ENCODE measurements around the gene ACSM5.
"Not testable (repeated sequence)": the region's sequence is repeated elsewhere in the genome, so short reads cannot be mapped to it uniquely, and the experiment has no call there.

The ACSM5 gene

GRCh38 chr16:20424129-20424866 is 15.0 kb downstream of the ACSM5 start:
- no peaks in the 10 kb centered on the region for H3K36me3 Mint-ChIP-seq (ENCODE audit: low read depth)
- H3K9me3 Mint-ChIP-seq, result no peaks in the 10 kb centered on the region
- no peaks in the 10 kb centered on the region for H3K27me3 Mint-ChIP-seq (ENCODE audit: low read depth)
- TF ChIP-seq, protein P1, sequence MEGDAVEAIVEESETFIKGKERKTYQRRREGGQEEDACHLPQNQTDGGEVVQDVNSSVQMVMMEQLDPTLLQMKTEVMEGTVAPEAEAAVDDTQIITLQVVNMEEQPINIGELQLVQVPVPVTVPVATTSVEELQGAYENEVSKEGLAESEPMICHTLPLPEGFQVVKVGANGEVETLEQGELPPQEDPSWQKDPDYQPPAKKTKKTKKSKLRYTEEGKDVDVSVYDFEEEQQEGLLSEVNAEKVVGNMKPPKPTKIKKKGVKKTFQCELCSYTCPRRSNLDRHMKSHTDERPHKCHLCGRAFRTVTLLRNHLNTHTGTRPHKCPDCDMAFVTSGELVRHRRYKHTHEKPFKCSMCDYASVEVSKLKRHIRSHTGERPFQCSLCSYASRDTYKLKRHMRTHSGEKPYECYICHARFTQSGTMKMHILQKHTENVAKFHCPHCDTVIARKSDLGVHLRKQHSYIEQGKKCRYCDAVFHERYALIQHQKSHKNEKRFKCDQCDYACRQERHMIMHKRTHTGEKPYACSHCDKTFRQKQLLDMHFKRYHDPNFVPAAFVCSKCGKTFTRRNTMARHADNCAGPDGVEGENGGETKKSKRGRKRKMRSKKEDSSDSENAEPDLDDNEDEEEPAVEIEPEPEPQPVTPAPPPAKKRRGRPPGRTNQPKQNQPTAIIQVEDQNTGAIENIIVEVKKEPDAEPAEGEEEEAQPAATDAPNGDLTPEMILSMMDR (IDR thresholded peaks at IDR 0.05; ENCODE audit: unreplicated experiment in 3 of 3), result no peak
- H3K27ac Mint-ChIP-seq, result no peak overlapping the region
- H3K4me1 Mint-ChIP-seq, result no peaks in the 10 kb centered on the region
- H3K4me3 Mint-ChIP-seq, result no peak overlapping the region

DNA sequence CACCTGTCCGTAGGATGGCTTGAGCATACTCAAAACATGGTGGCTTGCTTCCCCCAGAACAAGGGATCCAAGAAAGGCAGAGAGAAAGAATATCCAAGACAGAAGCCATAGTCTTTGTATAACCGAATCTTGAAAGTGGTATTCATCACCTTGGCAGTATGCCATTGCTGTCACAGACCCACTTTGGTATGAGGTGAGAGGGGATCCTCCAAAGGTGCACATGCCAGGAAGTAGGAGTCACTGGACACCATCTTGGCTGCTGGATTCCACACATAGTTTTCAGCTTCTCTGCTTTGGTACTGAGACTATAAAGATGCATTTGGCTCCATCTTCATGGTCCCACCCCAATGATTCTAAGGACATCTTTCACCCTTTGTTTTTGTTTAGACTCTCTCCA is 18.1 kb downstream of the ACSM5 start:
- H3K27me3 Mint-ChIP-seq (ENCODE audit: low read depth); H3K9me3 Mint-ChIP-seq: not testable (repeated sequence)

DNA sequence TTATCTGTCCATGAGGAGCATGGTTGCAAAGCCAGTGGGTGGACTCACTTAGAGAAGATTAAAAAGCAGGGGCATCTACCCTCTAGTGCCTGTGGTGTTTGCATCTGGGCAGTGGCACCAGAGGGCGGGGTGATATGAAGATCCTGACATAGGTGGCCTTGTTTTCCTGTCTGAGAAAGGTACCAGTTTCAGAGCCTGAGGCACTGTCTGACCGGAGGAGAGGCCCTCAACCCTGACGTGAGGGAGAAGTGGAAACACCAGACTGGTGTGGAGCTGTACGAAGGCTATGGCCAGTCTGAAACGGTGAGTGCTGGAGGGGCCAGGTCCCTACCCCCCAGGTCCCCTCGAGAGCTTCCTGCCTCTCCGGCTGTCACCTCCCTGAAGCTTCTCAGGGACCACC is 20.2 kb downstream of the ACSM5 start:
- H3K27me3 Mint-ChIP-seq (ENCODE audit: low read depth); H3K9me3 Mint-ChIP-seq; H3K36me3 Mint-ChIP-seq (ENCODE audit: low read depth); H3K27ac Mint-ChIP-seq; H3K4me1 Mint-ChIP-seq; H3K4me3 Mint-ChIP-seq: not testable (repeated sequence)

More for the DNA sequence above, 18.1 kb downstream of the ACSM5 start:
- H3K36me3 Mint-ChIP-seq (ENCODE audit: low read depth); H3K27ac Mint-ChIP-seq; H3K4me1 Mint-ChIP-seq; H3K4me3 Mint-ChIP-seq: not testable (repeated sequence)

DNA sequence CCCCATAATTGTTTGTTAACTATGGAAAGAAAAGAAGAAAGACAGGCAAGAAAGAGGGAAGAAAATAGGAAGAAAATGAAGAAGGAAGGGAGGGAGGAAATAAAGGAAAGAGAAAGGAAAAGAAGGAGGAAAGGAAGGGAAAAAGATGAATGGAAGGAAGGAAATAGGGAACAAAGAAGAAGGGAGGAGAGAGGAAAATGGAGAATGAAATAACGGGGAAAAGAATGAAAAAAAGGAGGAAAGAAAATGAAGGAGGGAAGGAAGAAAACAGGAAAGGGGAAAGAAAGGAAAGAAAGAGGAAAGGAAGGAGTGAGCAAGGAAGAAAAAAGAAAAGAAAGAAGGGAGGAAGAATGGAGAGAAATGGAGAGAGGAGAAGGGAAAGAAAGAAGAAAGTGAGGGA is 21.1 kb downstream of the ACSM5 start:
- H3K27me3 Mint-ChIP-seq (ENCODE audit: low read depth); H3K9me3 Mint-ChIP-seq; H3K36me3 Mint-ChIP-seq (ENCODE audit: low read depth): not testable (repeated sequence)

GRCh38 chr16:20430948-20431347 is 21.6 kb downstream of the ACSM5 start:
- no peaks in the 10 kb centered on the region for H3K9me3 Mint-ChIP-seq
- H3K27me3 Mint-ChIP-seq (ENCODE audit: low read depth), result no peaks in the 10 kb centered on the region
- no peaks in the 10 kb centered on the region for H3K36me3 Mint-ChIP-seq (ENCODE audit: low read depth)
- H3K27ac Mint-ChIP-seq, result no peak overlapping the region
- no peaks in the 10 kb centered on the region for H3K4me1 Mint-ChIP-seq
- H3K4me3 Mint-ChIP-seq, result no peak overlapping the region
- TF ChIP-seq, protein P1 (IDR thresholded peaks at IDR 0.05; ENCODE audit: unreplicated experiment in 3 of 3), result no peak

More for the DNA sequence above, 21.1 kb downstream of the ACSM5 start:
- H3K4me1 Mint-ChIP-seq, H3K4me3 Mint-ChIP-seq, H3K27ac Mint-ChIP-seq: not testable (repeated sequence)

- not testable (repeated sequence) for H3K9me3 Mint-ChIP-seq; H3K36me3 Mint-ChIP-seq (ENCODE audit: low read depth); H3K4me3 Mint-ChIP-seq; H3K27me3 Mint-ChIP-seq (ENCODE audit: low read depth)
- Mint-ChIP-seq H3K27ac (peak overlapping the region in 2 of 3 experiments; percentile 51 to 99), H3K4me1 (peaks cover 27% of the 10 kb centered on the region)
Measured at GRCh38 chr16:20438950-20439349, 29.6 kb downstream of the ACSM5 start.

- H3K9me3 Mint-ChIP-seq; H3K27me3 Mint-ChIP-seq (ENCODE audit: low read depth); H3K36me3 Mint-ChIP-seq (ENCODE audit: low read depth): not testable (repeated sequence)
- H3K4me1 Mint-ChIP-seq, result peaks cover 27% of the 10 kb centered on the region
- H3K27ac Mint-ChIP-seq, result peak overlapping the region; percentile 94 to 99 (median 95)
- peak overlapping the region in 1 of 3 experiments; percentile 19 for H3K4me3 Mint-ChIP-seq
Measured at GRCh38 chr16:20439820-20440231, 30.5 kb downstream of the ACSM5 start.

GRCh38 chr16:20440731-20441130 is 31.4 kb downstream of the ACSM5 start:
- Mint-ChIP-seq H3K27ac (peak overlapping the region; percentile 94 to 99 (median 95)), H3K4me3 (peak overlapping the region in 2 of 3 experiments; percentile 25 to 52), H3K4me1 (peaks cover 27% of the 10 kb centered on the region)
- H3K9me3 Mint-ChIP-seq; H3K36me3 Mint-ChIP-seq (ENCODE audit: low read depth); H3K27me3 Mint-ChIP-seq (ENCODE audit: low read depth): not testable (repeated sequence)

DNA sequence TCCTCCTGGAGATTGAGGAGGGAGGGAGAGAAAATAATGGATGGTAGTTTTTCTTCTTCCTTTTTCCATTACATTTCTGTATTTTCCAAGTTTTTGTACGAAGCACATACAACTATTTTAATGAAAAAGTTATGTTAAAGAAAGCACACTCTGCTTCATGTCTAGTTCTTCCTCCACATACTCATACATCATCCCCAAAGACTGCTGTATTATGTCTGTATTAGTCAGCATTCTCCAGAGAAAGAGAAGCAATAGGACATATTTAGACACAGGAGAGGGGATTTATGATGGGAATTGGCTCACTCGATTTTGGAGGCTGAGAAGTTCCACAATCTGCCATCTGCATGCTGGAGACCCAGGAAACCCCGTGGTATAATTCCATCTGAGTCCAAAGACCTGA is 31.9 kb downstream of the ACSM5 start:
- Mint-ChIP-seq H3K4me1 (peaks cover 27% of the 10 kb centered on the region), H3K9me3 (no peaks in the 10 kb centered on the region), H3K27ac (peak overlapping the region; percentile 94 to 99 (median 95)), H3K27me3 (ENCODE audit: low read depth) (no peaks in the 10 kb centered on the region), H3K4me3 (no peak overlapping the region), H3K36me3 (ENCODE audit: low read depth) (no peaks in the 10 kb centered on the region)
- TF ChIP-seq, protein P1 (IDR thresholded peaks at IDR 0.05; ENCODE audit: unreplicated experiment in 3 of 3), result no peak

DNA sequence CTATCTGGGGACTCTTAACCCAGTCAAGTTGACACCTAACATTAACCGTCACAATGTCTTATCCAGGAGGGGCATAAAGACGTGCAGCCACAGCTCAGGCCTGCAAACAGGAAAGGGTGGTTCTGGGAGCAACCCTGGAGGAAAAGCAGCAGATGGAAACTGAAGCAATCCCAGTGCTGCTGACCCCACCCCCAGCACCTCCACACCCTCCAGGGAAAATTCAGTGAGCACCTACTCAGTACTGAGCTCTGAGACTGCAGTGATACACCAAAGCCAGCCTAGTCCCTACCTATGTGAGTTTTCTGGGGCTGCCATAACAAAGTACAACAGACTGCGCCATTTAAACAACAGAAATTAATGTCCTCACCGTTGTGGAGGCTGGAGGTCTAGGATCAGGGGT is 32.5 kb downstream of the ACSM5 start:
- not testable (repeated sequence) for H3K27me3 Mint-ChIP-seq (ENCODE audit: low read depth); H3K9me3 Mint-ChIP-seq; H3K36me3 Mint-ChIP-seq (ENCODE audit: low read depth); H3K4me3 Mint-ChIP-seq
- H3K4me1 Mint-ChIP-seq, result peaks cover 27% of the 10 kb centered on the region
- peak overlapping the region in 2 of 3 experiments; percentile 56 to 99 for H3K27ac Mint-ChIP-seq

GRCh38 chr16:20446652-20447393 is 37.5 kb downstream of the ACSM5 start:
- H3K4me3 Mint-ChIP-seq; H3K4me1 Mint-ChIP-seq; H3K36me3 Mint-ChIP-seq (ENCODE audit: low read depth); H3K27ac Mint-ChIP-seq; H3K9me3 Mint-ChIP-seq; H3K27me3 Mint-ChIP-seq (ENCODE audit: low read depth): not testable (repeated sequence)

DNA sequence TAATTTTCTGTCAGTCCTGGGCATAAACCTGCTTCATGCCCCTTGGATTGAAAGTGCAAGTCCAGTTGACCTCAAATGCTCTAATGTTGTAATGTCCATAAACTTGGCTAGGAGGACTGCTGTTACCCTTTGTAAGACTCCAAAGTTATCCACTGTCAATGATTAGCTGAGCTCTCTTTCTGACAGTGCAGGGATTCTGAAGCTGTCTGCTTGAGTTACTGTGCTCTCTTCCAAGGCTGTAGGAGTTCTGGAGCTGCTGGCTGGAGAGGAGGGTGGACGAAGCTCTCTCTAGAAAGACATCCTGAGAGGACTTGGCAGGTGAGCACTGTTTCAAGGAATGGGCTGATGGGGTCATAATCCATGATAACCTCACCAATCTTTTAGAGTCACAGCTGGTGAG is 42.0 kb downstream of the ACSM5 start, which contains the start of gene ACSM2A:
Gene ACSM2A (plus strand): TSS at position 158 of the 400 bp plus-strand sequence. CDS start 8,594 bp downstream, outside the sequence.
- not testable (repeated sequence) for H3K36me3 Mint-ChIP-seq (ENCODE audit: low read depth); H3K4me1 Mint-ChIP-seq; H3K27me3 Mint-ChIP-seq (ENCODE audit: low read depth); H3K9me3 Mint-ChIP-seq
- peak within 1 kb of the TSS in 1 of 3 experiments; percentile 41 for H3K4me3 Mint-ChIP-seq
- peak within 1 kb of the TSS; percentile 63 to 88 (median 70) for H3K27ac Mint-ChIP-seq

Data from nephron (organoid).